Loucy (cell line): ENCODE measurements around the gene TNRC6B.

Experiments
- H2AFZ ChIP-seq: fragments of 200-600 bp; sonication (generic); 2 replicates; pipeline ENCODE4 v1.6.0; 2016; ENCODE audit warnings: antibody characterized with exemption, mild to moderate bottlenecking, low read length, moderate library complexity
- H3F3A ChIP-seq: fragments of 200-600 bp; 2 replicates; pipeline ENCODE4 v1.6.0; 2016; ENCODE audit warnings: antibody characterized with exemption, low read depth, mild to moderate bottlenecking
- H3K27me3 ChIP-seq: fragments of 200-600 bp; sonication (generic); 2 replicates; pipeline ENCODE4 v1.6.1; 2014; ENCODE audit warnings: low read length, mild to moderate bottlenecking; ENCODE audit not compliant: insufficient read depth, poor library complexity, severe bottlenecking
- H3K36me3 ChIP-seq: fragments of 200-600 bp; sonication (generic); 2 replicates; pipeline ENCODE4 v1.6.1; 2016; ENCODE audit warnings: low read length; ENCODE audit not compliant: insufficient read depth
- H3K4me1 ChIP-seq: fragments of 200-600 bp; sonication (generic); 2 replicates; pipeline ENCODE4 v1.5.1; 2014; ENCODE audit warnings: low read length, mild to moderate bottlenecking; ENCODE audit not compliant: insufficient read depth, poor library complexity, severe bottlenecking
- H3K4me2 ChIP-seq: fragments of 200-600 bp; sonication (generic); 2 replicates; pipeline ENCODE4 v1.6.0; 2014; ENCODE audit warnings: antibody characterized with exemption, low read length, low read depth, mild to moderate bottlenecking; ENCODE audit not compliant: poor library complexity, severe bottlenecking
- H3K4me3 ChIP-seq: fragments of 200-600 bp; sonication (generic); 2 replicates; pipeline ENCODE4 v1.5.1; 2014; ENCODE audit warnings: low read length, mild to moderate bottlenecking, mixed read lengths; ENCODE audit not compliant: poor library complexity, severe bottlenecking
- H3K79me2 ChIP-seq: fragments of 200-600 bp; sonication (generic); 2 replicates; pipeline ENCODE4 v1.6.1; 2014; ENCODE audit warnings: low read length; ENCODE audit not compliant: insufficient read depth
- H3K9ac ChIP-seq: fragments of 200-600 bp; sonication (generic); 2 replicates; pipeline ENCODE4 v1.6.0; 2014; ENCODE audit warnings: mild to moderate bottlenecking, low read depth, low read length, moderate library complexity; ENCODE audit not compliant: poor library complexity, severe bottlenecking
- H3K9me2 ChIP-seq: fragments of 200-600 bp; sonication (generic); replicated peaks from 2 replicates; pipeline ENCODE4 v1.6.1; 2016; ENCODE audit warnings: low read depth, low read length, mixed read lengths
- H3K9me3 ChIP-seq: fragments of 200-600 bp; sonication (generic); 2 replicates; pipeline ENCODE4 v1.6.1; 2014; ENCODE audit warnings: mild to moderate bottlenecking, antibody characterized with exemption, low read length, low read depth; ENCODE audit not compliant: insufficient read depth
- H4K20me1 ChIP-seq: fragments of 200-600 bp; sonication (generic); 2 replicates; pipeline ENCODE4 v1.6.0; 2014; ENCODE audit warnings: antibody characterized with exemption, low read length, mild to moderate bottlenecking; ENCODE audit not compliant: insufficient read depth, poor library complexity, severe bottlenecking
- CTCF ChIP-seq: fragments of 200-600 bp; sonication (generic); conservative IDR thresholded peaks from 2 replicates; pipeline ENCODE4 v1.5.1; 2014; ENCODE audit warnings: mild to moderate bottlenecking, antibody characterized with exemption, low read length
- EZH2phosphoT487 ChIP-seq: fragments of 200-600 bp; IDR thresholded peaks from 2 replicates; pipeline ENCODE4 v1.6.1; 2018; ENCODE audit warnings: antibody characterized with exemption, mild to moderate bottlenecking, moderate library complexity, borderline replicate concordance

The TNRC6B gene

DNA sequence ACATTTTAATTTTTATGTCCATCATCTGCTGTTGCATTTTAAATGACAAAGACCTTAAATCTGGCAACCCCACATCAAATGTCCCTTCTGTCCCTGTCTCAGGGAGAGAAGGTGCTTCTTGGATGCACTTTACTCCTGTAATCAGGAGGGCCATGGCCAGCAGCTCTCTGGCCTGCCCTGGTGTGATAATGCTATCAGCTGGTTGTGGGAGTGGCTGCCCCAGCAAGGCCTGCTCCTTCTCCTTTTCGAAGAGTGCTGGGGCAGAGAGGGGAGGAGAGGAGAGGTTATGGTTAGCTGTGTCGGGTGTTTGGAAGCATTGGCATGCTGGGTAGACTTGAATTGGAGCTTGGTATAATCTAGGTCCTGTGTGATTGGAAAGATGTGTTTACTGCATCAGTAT is 12.8 kb downstream of the TNRC6B start:
- no peaks in the 10 kb centered on the region for H3F3A ChIP-seq
- H3K27me3 ChIP-seq, result no peaks in the 10 kb centered on the region
- TF ChIP-seq CTCF (no peak), EZH2phosphoT487 (no peak)
- H4K20me1 ChIP-seq, result peaks cover 40% of the 10 kb centered on the region
- no peak overlapping the region for H3K9ac ChIP-seq
- no peak overlapping the region for H2AFZ ChIP-seq
- H3K4me2 ChIP-seq, result no peak overlapping the region
- no peak overlapping the region for H3K4me3 ChIP-seq
- H3K36me3 ChIP-seq, result peaks cover 12% of the 10 kb centered on the region; the same call in 1 of the 2 replicates
- no peaks in the 10 kb centered on the region for H3K9me2 ChIP-seq
- H3K9me3 ChIP-seq, result no peaks in the 10 kb centered on the region
- H3K4me1 ChIP-seq, result peaks cover 3% of the 10 kb centered on the region
- peaks cover 98% of the 10 kb centered on the region for H3K79me2 ChIP-seq

DNA sequence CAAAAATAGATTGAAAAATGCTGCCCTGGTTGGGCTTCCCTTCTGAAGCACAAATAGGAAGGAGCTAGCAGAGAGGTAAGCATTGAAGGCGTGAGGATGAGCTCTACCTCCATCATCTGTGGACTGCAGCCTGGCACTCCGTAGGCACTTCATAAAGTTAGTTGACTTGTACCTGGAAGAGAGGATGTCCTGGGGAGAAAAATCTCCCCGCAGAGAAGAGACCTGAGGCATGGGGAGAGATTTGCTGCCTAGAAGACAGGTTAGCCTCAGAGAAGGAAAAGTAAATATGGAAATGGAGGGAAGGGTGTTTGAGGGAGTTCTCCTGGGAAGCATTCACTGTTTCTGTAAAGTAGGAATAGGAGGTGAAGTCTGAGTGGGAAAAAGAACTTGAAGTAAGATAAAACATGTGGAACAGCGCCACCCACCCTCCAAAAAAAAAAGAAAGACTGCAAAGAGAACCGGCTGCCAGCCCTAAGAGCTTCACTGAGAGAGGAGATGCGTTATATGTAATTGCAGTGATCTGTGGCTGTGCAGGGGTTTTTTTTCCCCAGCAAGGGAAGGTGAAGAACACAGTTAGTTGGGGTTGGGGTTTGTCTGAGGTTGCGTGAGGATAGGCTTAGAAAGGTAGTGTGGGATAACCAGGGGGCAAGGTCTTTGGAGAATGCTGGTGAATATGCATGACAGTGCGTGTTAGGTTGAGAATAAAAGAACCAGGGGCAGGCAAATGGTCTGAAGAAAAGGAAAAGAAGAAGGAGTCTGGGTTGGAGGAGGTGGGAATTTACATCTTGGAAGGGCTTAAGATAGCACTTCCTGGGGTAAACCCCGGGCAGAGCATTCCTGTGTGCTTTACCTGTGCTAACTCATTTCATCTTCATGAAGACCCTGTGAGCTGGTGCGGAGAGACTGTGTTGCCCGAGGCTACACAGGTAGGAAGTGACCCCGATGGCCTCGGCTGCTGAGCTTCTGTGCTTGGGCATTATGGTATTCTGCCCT is 16.0 kb downstream of the TNRC6B start:
- H4K20me1 ChIP-seq, result peaks cover 49% of the 10 kb centered on the region
- peak; percentile 61 for TF ChIP-seq CTCF
- TF ChIP-seq EZH2phosphoT487, result no peak
- H3K9me3 ChIP-seq, result no peaks in the 10 kb centered on the region
- peaks cover 98% of the 10 kb centered on the region for H3K79me2 ChIP-seq
- no peak overlapping the region for H3K4me3 ChIP-seq
- H3K4me2 ChIP-seq, result no peak overlapping the region
- no peaks in the 10 kb centered on the region for H3K9me2 ChIP-seq
- no peaks in the 10 kb centered on the region for H3F3A ChIP-seq
- H3K4me1 ChIP-seq, result peaks cover 3% of the 10 kb centered on the region
- peaks cover 16% of the 10 kb centered on the region; the same call in 1 of the 2 replicates for H3K36me3 ChIP-seq
- H3K9ac ChIP-seq, result no peak overlapping the region
- H3K27me3 ChIP-seq, result no peaks in the 10 kb centered on the region
- no peak overlapping the region for H2AFZ ChIP-seq

- Histone ChIP-seq H3K4me3 (no peak overlapping the region), H3K9ac (no peak overlapping the region), H2AFZ (no peak overlapping the region), H3K4me1 (peaks cover under 1% of the 10 kb centered on the region), H3K79me2 (peaks cover 98% of the 10 kb centered on the region), H4K20me1 (peaks cover 50% of the 10 kb centered on the region), H3K9me2 (no peaks in the 10 kb centered on the region), H3K4me2 (no peak overlapping the region), H3K27me3 (no peaks in the 10 kb centered on the region), H3K36me3 (peaks cover 19% of the 10 kb centered on the region; the same call in 1 of the 2 replicates), H3K9me3 (no peaks in the 10 kb centered on the region), H3F3A (no peaks in the 10 kb centered on the region)
- no peak for TF ChIP-seq EZH2phosphoT487
- TF ChIP-seq CTCF, result no peak
These were observed 16.9 kb downstream of the TNRC6B start for GRCh38 chr22:40194656-40195055.
